ENCODE results near the gene CYTIP. TPM values are rescaled to one million over a fixed set of nuclear protein-coding genes. Genes with fewer than 3 reads are reported as not detected.

The CYTIP gene
- total RNA-seq, 3 donors from 2014 or later (not counting 1 experiment from before 2014, with no cell fraction given) = 276 to 363 (median 357) TPM

DNA sequence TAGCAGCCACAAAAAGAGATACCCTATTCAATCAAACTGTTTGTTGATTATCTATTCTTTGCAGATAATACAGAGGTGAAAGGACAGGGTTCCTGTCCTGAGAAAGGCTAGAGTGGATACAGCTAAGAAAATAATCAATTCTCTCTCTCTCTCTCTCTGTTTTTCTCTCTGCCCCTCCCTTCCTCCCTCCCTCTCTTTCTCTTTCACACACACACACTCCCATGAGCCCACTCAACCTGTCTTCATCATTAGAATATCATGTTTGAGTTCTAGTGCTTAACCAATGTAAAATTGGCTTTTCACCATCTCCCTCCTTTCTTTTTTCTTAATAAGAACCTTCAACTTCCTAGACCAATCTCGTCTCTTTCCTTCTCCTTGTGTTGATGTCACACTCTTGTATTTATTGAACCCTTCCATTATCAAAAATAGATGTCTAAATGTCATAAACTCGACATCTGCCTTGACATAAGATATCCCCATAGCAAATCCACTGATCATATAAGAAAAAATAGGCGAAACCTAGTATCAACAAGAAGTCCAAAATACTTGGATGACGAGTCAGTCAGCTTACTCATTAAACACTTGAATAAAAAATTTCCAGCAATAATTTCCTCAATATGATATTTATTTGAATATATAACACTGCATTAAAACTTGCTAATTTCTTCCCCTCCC lies 42.8 kb upstream of the CYTIP start:
- no peak overlapping the region for H3K27ac ChIP-seq (ENCODE audit: low read length)
- Mint-ChIP-seq H3K27ac (no peak overlapping the region), H3K36me3 (no peaks in the 10 kb centered on the region), H3K9me3 (no peaks in the 10 kb centered on the region), H3K27me3 (ENCODE audit: low read depth in 2 of 2) (peaks cover 0 to 5% of the 10 kb centered on the region in 2 donors), H3K4me3 (no peak overlapping the region), H3K4me1 (no peaks in the 10 kb centered on the region)
- H3K9me3 ChIP-seq (ENCODE audit: control insufficient read depth, insufficient read depth, low read length) = no peaks in the 10 kb centered on the region
- ATAC-seq (no peak), DNase-seq (no peak)
- no peaks in the 10 kb centered on the region for H3K36me3 ChIP-seq (ENCODE audit: control insufficient read depth, insufficient read depth, low read length)
- WGBS (ENCODE audit: insufficient coverage) = 91% methylated on average over 4 of the region's 4 CpGs
- no peaks in the 10 kb centered on the region for H3K4me1 ChIP-seq (ENCODE audit: control insufficient read depth, insufficient read depth, low read length)
- intact Hi-C loops (cut with micrococcal nuclease) = no loop called here
- no peak for TF ChIP-seq CTCF (IDR thresholded peaks at IDR 0.05)
- H3K4me3 ChIP-seq (ENCODE audit: low read length) = no peak overlapping the region
- no peaks in the 10 kb centered on the region for H3K27me3 ChIP-seq (ENCODE audit: control insufficient read depth, insufficient read depth, low read length)

DNA sequence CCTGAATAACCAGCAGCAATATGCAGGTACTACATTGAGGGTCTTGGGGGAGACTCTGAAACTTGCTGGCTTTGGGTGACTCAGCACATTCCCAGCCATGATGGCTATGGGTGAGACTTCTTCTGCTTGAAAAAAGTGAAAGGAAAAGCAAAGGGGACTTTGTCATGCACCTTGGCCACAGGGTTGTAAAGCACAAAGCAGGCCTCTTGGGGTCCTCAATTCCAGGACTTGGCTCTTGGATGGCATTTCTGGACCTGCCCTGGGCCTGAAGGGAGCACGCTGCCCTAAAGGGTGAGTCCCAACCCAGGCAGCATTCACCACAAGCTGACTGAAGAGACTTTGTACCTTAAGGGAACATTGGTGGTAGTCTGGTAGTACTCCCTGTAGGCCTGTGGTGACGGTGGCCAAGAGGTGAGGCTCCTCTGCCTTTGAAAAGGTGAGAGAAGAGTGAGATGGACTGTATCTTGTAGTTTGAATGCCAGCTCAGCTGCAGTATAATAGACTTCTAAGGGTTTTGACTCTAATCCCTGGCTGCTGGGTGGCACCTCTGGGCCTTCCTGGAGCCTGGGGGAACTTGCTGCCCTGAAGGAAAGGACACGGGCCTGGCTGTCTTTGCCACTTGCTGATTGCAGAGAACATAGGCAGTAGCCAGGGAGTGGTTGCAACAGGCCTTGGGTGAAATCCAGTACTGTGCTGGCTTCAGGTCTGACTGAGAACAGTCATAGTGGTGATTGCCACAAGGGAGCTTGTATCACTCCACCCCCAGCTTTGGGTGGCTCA lies 36.5 kb upstream of the CYTIP start:
- H3K9me3 Mint-ChIP-seq = no peaks in the 10 kb centered on the region
- H3K4me3 ChIP-seq (ENCODE audit: low read length) = no peak overlapping the region
- no peaks in the 10 kb centered on the region for H3K36me3 Mint-ChIP-seq
- DNase-seq (no peak), ATAC-seq (no peak)
- H3K27ac Mint-ChIP-seq = peak overlapping the region in 1 of 2 donors; percentile 42
- TF ChIP-seq CTCF (IDR thresholded peaks at IDR 0.05) = no peak
- H3K36me3 ChIP-seq (ENCODE audit: control insufficient read depth, insufficient read depth, low read length) = no peaks in the 10 kb centered on the region
- H3K4me3 Mint-ChIP-seq = no peak overlapping the region
- WGBS (ENCODE audit: insufficient coverage) = 75% methylated on average over 3 of the region's 3 CpGs
- no peaks in the 10 kb centered on the region for H3K27me3 Mint-ChIP-seq (ENCODE audit: low read depth in 2 of 2)
- intact Hi-C loops (cut with micrococcal nuclease) = no loop called here
- H3K27ac ChIP-seq (ENCODE audit: low read length) = no peak overlapping the region
- no peaks in the 10 kb centered on the region for H3K27me3 ChIP-seq (ENCODE audit: control insufficient read depth, insufficient read depth, low read length)
- peaks cover 4% of the 10 kb centered on the region for H3K4me1 ChIP-seq (ENCODE audit: control insufficient read depth, insufficient read depth, low read length)
- no peaks in the 10 kb centered on the region for H3K9me3 ChIP-seq (ENCODE audit: control insufficient read depth, insufficient read depth, low read length)
- peaks cover 6 to 8% of the 10 kb centered on the region in 2 donors for H3K4me1 Mint-ChIP-seq

DNA sequence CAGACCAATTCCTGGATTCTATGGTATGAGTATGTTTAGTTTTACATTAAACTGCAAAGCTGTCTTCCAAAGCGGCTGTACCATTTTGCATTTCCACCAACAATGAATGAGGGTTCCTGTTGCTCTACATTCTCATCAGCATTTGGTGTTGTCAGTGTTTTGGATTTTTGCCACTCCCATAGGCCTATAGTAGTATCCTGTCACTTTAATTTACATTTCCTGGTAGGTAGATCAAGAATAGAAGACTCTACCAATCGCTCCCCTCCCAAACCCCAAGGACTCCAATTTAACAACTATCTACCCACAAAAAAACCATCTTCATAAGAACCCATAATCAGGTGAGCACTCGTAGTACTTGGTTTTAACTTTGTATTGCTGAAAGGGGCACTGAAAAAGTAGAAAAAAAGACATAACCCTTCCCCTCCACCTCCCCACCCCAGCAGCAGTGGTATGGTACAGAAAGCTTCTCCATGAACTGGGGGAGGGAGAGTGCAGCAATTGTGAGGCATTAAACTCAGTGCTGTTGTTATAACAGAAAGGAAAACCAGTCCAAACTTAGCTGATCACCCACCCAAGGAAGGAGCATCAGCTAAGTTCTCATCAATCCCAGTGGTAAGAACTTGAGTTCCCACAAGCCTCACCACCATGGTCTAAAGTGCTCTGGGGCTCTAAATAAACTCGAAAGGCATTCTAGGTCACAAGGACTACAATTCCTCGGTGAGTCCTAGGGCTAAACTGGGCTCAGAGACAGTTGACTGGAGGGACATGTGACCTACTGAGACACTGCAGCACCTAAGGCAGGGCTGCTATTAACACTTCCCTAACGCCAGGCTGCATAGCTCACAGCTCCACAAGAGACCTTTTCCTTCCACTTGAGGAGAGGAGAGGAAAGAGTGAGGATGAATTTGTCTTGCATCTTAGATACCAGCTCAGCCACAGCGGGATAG lies 35.5 kb upstream of the CYTIP start:
- Mint-ChIP-seq H3K27ac (no peak overlapping the region), H3K4me1 (peaks cover 6 to 8% of the 10 kb centered on the region in 2 donors), H3K9me3 (no peaks in the 10 kb centered on the region), H3K27me3 (ENCODE audit: low read depth in 2 of 2) (no peaks in the 10 kb centered on the region), H3K4me3 (no peak overlapping the region), H3K36me3 (no peaks in the 10 kb centered on the region)
- intact Hi-C loops (cut with micrococcal nuclease) = no loop called here
- H3K4me1 ChIP-seq (ENCODE audit: control insufficient read depth, insufficient read depth, low read length) = peaks cover 4% of the 10 kb centered on the region
- H3K4me3 ChIP-seq (ENCODE audit: low read length) = no peak overlapping the region
- H3K9me3 ChIP-seq (ENCODE audit: control insufficient read depth, insufficient read depth, low read length) = no peaks in the 10 kb centered on the region
- H3K27me3 ChIP-seq (ENCODE audit: control insufficient read depth, insufficient read depth, low read length) = no peaks in the 10 kb centered on the region
- H3K36me3 ChIP-seq (ENCODE audit: control insufficient read depth, insufficient read depth, low read length) = no peaks in the 10 kb centered on the region
- 90% methylated on average over 6 of the region's 7 CpGs for WGBS (ENCODE audit: insufficient coverage)
- no peak for TF ChIP-seq CTCF (IDR thresholded peaks at IDR 0.05)
- DNase-seq = no peak
- ATAC-seq = no peak
- no peak overlapping the region for H3K27ac ChIP-seq (ENCODE audit: low read length)

Data from natural killer cell (primary cell).